Liver (tissue), 9 donors: ENCODE results near the gene MYBPC3. TPM values are rescaled to one million over a fixed set of nuclear protein-coding genes. Genes with fewer than 3 reads are reported as not detected.

Experiments
- DNase-seq: peaks from one replicate; pipeline ENCODE4 v3.0.0-alpha.2; 2017; ENCODE audit warnings: low spot score
- H3K27ac ChIP-seq, 2 donors: one replicate each; pipeline ENCODE4 v1.7.0; 2013; ENCODE audit warnings: inconsistent platforms in 2 of 2, low read length in 2 of 2, control low read depth in 1 of 2, low read depth in 1 of 2, mild to moderate bottlenecking in 1 of 2
- H3K27me3 ChIP-seq, 4 donors: one replicate each; pipeline versions ENCODE4 v1.6.1 to v1.7.0; 2013; ENCODE audit warnings: low read length in 3 of 4, inconsistent platforms in 1 of 4, mild to moderate bottlenecking in 1 of 4, moderate library complexity in 1 of 4; ENCODE audit not compliant: control insufficient read depth in 4 of 4, insufficient read depth in 4 of 4
- H3K36me3 ChIP-seq, 4 donors: one replicate each; pipeline versions ENCODE4 v1.6.1 to v1.7.0; 2013; ENCODE audit warnings: low read length in 3 of 4, mild to moderate bottlenecking in 3 of 4, low read depth in 1 of 4, moderate library complexity in 1 of 4; ENCODE audit not compliant: control insufficient read depth in 4 of 4, insufficient read depth in 3 of 4
- H3K4me1 ChIP-seq, 4 donors: one replicate each; pipeline versions ENCODE4 v1.6.1 to v1.7.0; 2013; ENCODE audit warnings: low read length in 3 of 4, mild to moderate bottlenecking in 3 of 4, moderate library complexity in 1 of 4; ENCODE audit not compliant: control insufficient read depth in 4 of 4, insufficient read depth in 4 of 4
- H3K4me3 ChIP-seq, 3 donors: one replicate each; pipeline versions ENCODE4 v1.6.1 to v1.7.0; 2013; ENCODE audit warnings: low read length in 3 of 3, control low read depth in 1 of 3, low read depth in 1 of 3, mild to moderate bottlenecking in 1 of 3
- H3K9ac ChIP-seq, 2 donors: one replicate each; pipeline ENCODE4 v1.7.0; 2013; ENCODE audit warnings: low read length in 2 of 2, mild to moderate bottlenecking in 2 of 2, moderate library complexity in 2 of 2, control low read depth in 1 of 2, low read depth in 1 of 2
- H3K9me3 ChIP-seq, 4 donors: one replicate each; pipeline versions ENCODE4 v1.6.1 to v1.7.0; 2013; ENCODE audit warnings: low read length in 3 of 4; ENCODE audit not compliant: control insufficient read depth in 4 of 4
- EGR1 ChIP-seq, 2 donors: IDR thresholded peaks; 2 replicates each; pipeline ENCODE4 v1.6.1; 2016 to 2018; ENCODE audit warnings: antibody characterized with exemption in 2 of 2, low read depth in 2 of 2
- FOXA2 ChIP-seq: IDR thresholded peaks from 2 replicates; pipeline ENCODE4 v1.6.1; 2016; ENCODE audit warnings: antibody characterized with exemption
- HNF4A ChIP-seq, 2 donors: conservative IDR thresholded peaks; 2 replicates each; pipeline ENCODE4 v1.6.1; 2016; ENCODE audit warnings: antibody characterized with exemption in 2 of 2, mild to moderate bottlenecking in 2 of 2
- JUND ChIP-seq, 2 donors: IDR thresholded peaks; 2 replicates each; pipeline ENCODE4 v1.6.1; 2016; ENCODE audit warnings: antibody characterized with exemption in 2 of 2
- RAD21 ChIP-seq, 2 donors: IDR thresholded peaks; 2 replicates each; pipeline ENCODE4 v1.6.1; 2016; ENCODE audit warnings: antibody characterized with exemption in 2 of 2, mild to moderate bottlenecking in 2 of 2
- RXRA ChIP-seq, 2 donors: IDR thresholded peaks; 2 replicates each; pipeline ENCODE4 v1.6.1; 2017 to 2018; ENCODE audit warnings: antibody characterized with exemption in 2 of 2, mild to moderate bottlenecking in 1 of 2
- SP1 ChIP-seq: IDR thresholded peaks from 2 replicates; pipeline ENCODE4 v1.6.1; 2018; ENCODE audit warnings: antibody characterized with exemption, mild to moderate bottlenecking
- YY1 ChIP-seq: IDR thresholded peaks from 2 replicates; pipeline ENCODE4 v1.6.1; 2016; ENCODE audit warnings: antibody characterized with exemption, mild to moderate bottlenecking
- WGBS: extraction: QIAGEN DNeasy Blood & Tissue Kit; methylation state at CpG from one replicate; pipeline ENCODE4 v1.1.7; 2013; 5-methylcytosine and 5-hydroxymethylcytosine counted together
- polyA plus RNA-seq, 2 donors: library from polyadenylated mRNA; stranded (reverse) in 1 of 2; unstranded in 1 of 2; fragments of 200-250 nt in 1 of 2; fragments of >200 nt in 1 of 2; fragmentation: Nextera tagmentation in 1 of 2; extraction: Ambion mirVana in 1 of 2; gene quantifications; one replicate each; pipeline versions ENCODE4 v1.2.1 to v1.2.3, GENCODE V29; 2013 to 2015
- total RNA-seq, 2 donors: library from RNA; depleted of rRNA; stranded (reverse); fragments of >200 nt; gene quantifications; one replicate each; pipeline ENCODE4 v1.2.3, GENCODE V29; 2014
- TF ChIP-seq, protein P1 (sequence below): IDR thresholded peaks from 2 replicates; pipeline ENCODE4 v1.6.1; 2016; ENCODE audit warnings: antibody characterized with exemption
- TF ChIP-seq, protein P2 (sequence below): IDR thresholded peaks from 2 replicates; pipeline ENCODE4 v1.6.1; 2016; ENCODE audit warnings: antibody characterized with exemption, mild to moderate bottlenecking
- donor health status: healthy.
- donor health status: healthy.
- donor health status: healthy.
- donor health status: healthy.
- donor health status: healthy.

MYBPC3 gene
- total and polyA plus RNA-seq, 4 donors, result 0.01 to 0.25 TPM; not detected in 2

GRCh38 chr11:47302853-47303252, 49.6 kb downstream of the MYBPC3 start (continued):
- TF ChIP-seq, protein P1, sequence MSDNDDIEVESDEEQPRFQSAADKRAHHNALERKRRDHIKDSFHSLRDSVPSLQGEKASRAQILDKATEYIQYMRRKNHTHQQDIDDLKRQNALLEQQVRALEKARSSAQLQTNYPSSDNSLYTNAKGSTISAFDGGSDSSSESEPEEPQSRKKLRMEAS, result no peak

DNA sequence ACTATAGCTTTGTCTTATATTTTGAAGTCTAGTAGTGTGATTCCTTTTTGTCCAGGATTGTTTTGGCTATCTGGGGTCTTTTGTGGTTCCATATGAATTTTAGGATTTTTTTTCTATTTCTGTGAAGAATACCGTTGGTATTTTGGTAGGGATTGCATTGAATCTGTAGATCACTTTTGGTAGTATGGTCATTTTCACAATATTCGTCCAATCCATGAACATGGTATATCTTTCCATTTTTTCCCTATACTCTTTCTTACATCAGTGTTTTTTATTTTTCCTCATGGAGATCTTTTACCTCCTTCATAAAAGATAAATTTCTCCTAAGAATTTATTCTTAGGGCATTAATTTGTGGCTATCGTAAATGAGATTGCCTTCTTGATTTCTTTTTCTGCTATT, 53.4 kb downstream of the MYBPC3 start:
- H3K9me3 ChIP-seq, result peaks cover 0 to 3% (median 2%) of the 10 kb centered on the region in 4 donors
- no peak overlapping the region for H3K27ac ChIP-seq
- no peaks in the 10 kb centered on the region for H3K4me1 ChIP-seq
- 99% methylated on average over 3 of the region's 3 CpGs for WGBS
- no peak for DNase-seq
- TF ChIP-seq, protein P2, sequence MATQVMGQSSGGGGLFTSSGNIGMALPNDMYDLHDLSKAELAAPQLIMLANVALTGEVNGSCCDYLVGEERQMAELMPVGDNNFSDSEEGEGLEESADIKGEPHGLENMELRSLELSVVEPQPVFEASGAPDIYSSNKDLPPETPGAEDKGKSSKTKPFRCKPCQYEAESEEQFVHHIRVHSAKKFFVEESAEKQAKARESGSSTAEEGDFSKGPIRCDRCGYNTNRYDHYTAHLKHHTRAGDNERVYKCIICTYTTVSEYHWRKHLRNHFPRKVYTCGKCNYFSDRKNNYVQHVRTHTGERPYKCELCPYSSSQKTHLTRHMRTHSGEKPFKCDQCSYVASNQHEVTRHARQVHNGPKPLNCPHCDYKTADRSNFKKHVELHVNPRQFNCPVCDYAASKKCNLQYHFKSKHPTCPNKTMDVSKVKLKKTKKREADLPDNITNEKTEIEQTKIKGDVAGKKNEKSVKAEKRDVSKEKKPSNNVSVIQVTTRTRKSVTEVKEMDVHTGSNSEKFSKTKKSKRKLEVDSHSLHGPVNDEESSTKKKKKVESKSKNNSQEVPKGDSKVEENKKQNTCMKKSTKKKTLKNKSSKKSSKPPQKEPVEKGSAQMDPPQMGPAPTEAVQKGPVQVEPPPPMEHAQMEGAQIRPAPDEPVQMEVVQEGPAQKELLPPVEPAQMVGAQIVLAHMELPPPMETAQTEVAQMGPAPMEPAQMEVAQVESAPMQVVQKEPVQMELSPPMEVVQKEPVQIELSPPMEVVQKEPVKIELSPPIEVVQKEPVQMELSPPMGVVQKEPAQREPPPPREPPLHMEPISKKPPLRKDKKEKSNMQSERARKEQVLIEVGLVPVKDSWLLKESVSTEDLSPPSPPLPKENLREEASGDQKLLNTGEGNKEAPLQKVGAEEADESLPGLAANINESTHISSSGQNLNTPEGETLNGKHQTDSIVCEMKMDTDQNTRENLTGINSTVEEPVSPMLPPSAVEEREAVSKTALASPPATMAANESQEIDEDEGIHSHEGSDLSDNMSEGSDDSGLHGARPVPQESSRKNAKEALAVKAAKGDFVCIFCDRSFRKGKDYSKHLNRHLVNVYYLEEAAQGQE, result no peak
- TF ChIP-seq RAD21 (IDR thresholded peaks at IDR 0.05), result no peak
- TF ChIP-seq SP1, result no peak
- no peak overlapping the region for H3K4me3 ChIP-seq
- H3K36me3 ChIP-seq, result peaks cover 3 to 63% (median 53%) of the 10 kb centered on the region in 4 donors
- no peaks in the 10 kb centered on the region for H3K27me3 ChIP-seq
- H3K9ac ChIP-seq, result no peak overlapping the region

- H3K9ac ChIP-seq, result no peak overlapping the region
Measured at GRCh38 chr11:47296045-47296444, 56.5 kb downstream of the MYBPC3 start.

DNA sequence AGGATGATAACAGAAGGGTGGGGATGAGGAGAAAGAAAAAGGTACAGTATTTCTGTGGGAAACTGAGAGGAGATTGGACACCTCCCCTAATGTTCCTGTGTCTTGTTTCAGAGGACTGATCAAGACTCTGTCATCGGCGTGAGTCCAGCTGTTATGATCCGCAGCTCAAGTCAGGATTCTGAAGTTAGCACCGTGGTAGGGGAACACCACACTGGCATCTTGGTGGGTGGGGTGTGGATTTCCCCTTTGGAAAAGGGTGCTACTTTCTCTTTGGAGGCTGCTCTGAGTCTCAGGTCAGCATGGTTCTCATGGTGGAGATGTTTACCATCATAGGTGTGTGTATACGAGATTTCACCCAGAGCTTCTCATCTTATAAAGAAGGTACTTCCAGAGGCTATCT, 57.1 kb downstream of the MYBPC3 start:
- no peak overlapping the region for H3K4me3 ChIP-seq
- H3K9me3 ChIP-seq, result peaks cover 0 to 3% (median 2%) of the 10 kb centered on the region in 4 donors
- H3K4me1 ChIP-seq, result no peaks in the 10 kb centered on the region
- no peak overlapping the region for H3K27ac ChIP-seq
- 97% methylated on average over 5 of the region's 5 CpGs for WGBS
- peaks cover 10 to 75% (median 63%) of the 10 kb centered on the region in 4 donors for H3K36me3 ChIP-seq
- no peaks in the 10 kb centered on the region for H3K27me3 ChIP-seq
- H3K9ac ChIP-seq, result no peak overlapping the region
- TF ChIP-seq SP1 (no peak), EGR1 (IDR thresholded peaks at IDR 0.05; ENCODE audit: low read depth in 2 of 2) (no peak), FOXA2 (no peak), YY1 (no peak), JUND (IDR thresholded peaks at IDR 0.05) (no peak), HNF4A (conservative IDR thresholded peaks at IDR 0.05) (no peak), RXRA (IDR thresholded peaks at IDR 0.05) (no peak)
- TF ChIP-seq, protein P2, result no peak
- TF ChIP-seq, protein P1, result no peak
- DNase-seq, result no peak

More at GRCh38 chr11:47296045-47296444, 56.5 kb downstream of the MYBPC3 start:
- peaks cover 0 to 3% (median 2%) of the 10 kb centered on the region in 4 donors for H3K9me3 ChIP-seq
- no peaks in the 10 kb centered on the region for H3K4me1 ChIP-seq
- no peak for DNase-seq
- no peak overlapping the region for H3K4me3 ChIP-seq
- peaks cover 10 to 70% (median 58%) of the 10 kb centered on the region in 4 donors for H3K36me3 ChIP-seq
- no peaks in the 10 kb centered on the region for H3K27me3 ChIP-seq
- WGBS, result 96% methylated on average over 4 of the region's 4 CpGs
- TF ChIP-seq SP1, result no peak
- TF ChIP-seq FOXA2, result no peak
- no peak overlapping the region for H3K27ac ChIP-seq
